Sigmoid colon (tissue), 3 donors: ENCODE measurements around the gene CFAP126.

Source experiments
- CTCF ChIP-seq, 4 experiments: fragments of 450-650 bp in 3 of 4; fragments of 200-600 bp in 1 of 4; IDR thresholded peaks; one replicate each; pipeline ENCODE4 v1.5.1; 2016 to 2019; ENCODE audit warnings: antibody characterized with exemption in 4 of 4, mild to moderate bottlenecking in 3 of 4, moderate library complexity in 2 of 4
- POLR2A ChIP-seq, 2 donors: fragments of 450-650 bp; IDR thresholded peaks; one replicate each; pipeline ENCODE4 v1.6.1; 2016; ENCODE audit warnings: antibody characterized with exemption in 2 of 2, mild to moderate bottlenecking in 2 of 2, moderate library complexity in 2 of 2

GRCh38 chr1:161333166-161333565 is 34.5 kb downstream of the CFAP126 start:
- TF ChIP-seq POLR2A (IDR thresholded peaks at IDR 0.05) (no peak), CTCF (IDR thresholded peaks at IDR 0.05) (no peak)
